H1 (cell line): ENCODE results near the gene MAGI1. TPM values are rescaled to one million over a fixed set of nuclear protein-coding genes. Genes with fewer than 3 reads are reported as not detected.

ENCODE experiments used
- CTCF ChIA-PET: fragments of 300-600 bp; sonication (Branson Sonifier 250); formaldehyde crosslinking; loops from one replicate; lab custom pipeline; 2021; ENCODE audit not compliant: partially characterized antibody; lab: Charles Lee
- POLR2A ChIA-PET: fragments of 300-600 bp; sonication (Branson Sonifier 250); formaldehyde crosslinking; loops from one replicate; lab custom pipeline; 2021; ENCODE audit warnings: inconsistent platforms; ENCODE audit not compliant: partially characterized antibody; lab: Charles Lee
- DNase-seq, 2 experiments: peaks; one replicate each; pipeline versions ENCODE4 v3.0.0 to v3.0.0-alpha.2; 2010 to 2022; ENCODE audit warnings: low spot score in 2 of 2, low read depth in 1 of 2, mixed read lengths in 1 of 2
- FAIRE-seq: peaks from 2 replicates; lab custom pipeline; 2011; peaks lifted over from hg19 to GRCh38; lab: Jason Lieb, UNC
- H2AFZ ChIP-seq: 2 replicates; pipeline ENCODE4 v1.8.1; 2012; ENCODE audit warnings: low read length, inconsistent platforms
- H2AK5ac ChIP-seq: 2 replicates; pipeline ENCODE4 v1.6.1; 2013; ENCODE audit warnings: low read depth, low read length
- H2BK120ac ChIP-seq: replicated peaks from 2 replicates; pipeline ENCODE3; 2013; ENCODE audit warnings: low read depth, low read length, inconsistent platforms
- H2BK12ac ChIP-seq: 2 replicates; pipeline ENCODE4 v1.6.1; 2013; ENCODE audit warnings: low read depth, low read length
- H2BK15ac ChIP-seq: 2 replicates; pipeline ENCODE4 v1.6.1; 2013; ENCODE audit warnings: low read length
- H2BK20ac ChIP-seq: 2 replicates; pipeline ENCODE4 v1.6.1; 2013; ENCODE audit warnings: low read length
- H2BK5ac ChIP-seq: 2 replicates; pipeline ENCODE4 v1.6.1; 2013; ENCODE audit warnings: low read depth, low read length
- H3K14ac ChIP-seq: 2 replicates; pipeline ENCODE4 v1.6.1; 2013; ENCODE audit warnings: inconsistent platforms; ENCODE audit not compliant: insufficient read length
- H3K18ac ChIP-seq: 2 replicates; pipeline ENCODE4 v1.6.1; 2013; ENCODE audit warnings: low read length; ENCODE audit errors: extremely low read depth
- H3K23ac ChIP-seq: 2 replicates; pipeline ENCODE4 v1.6.1; 2013; ENCODE audit warnings: inconsistent platforms; ENCODE audit not compliant: insufficient read length
- H3K23me2 ChIP-seq: 2 replicates; pipeline ENCODE4 v1.6.1; 2013; ENCODE audit warnings: low read depth, low read length
- H3K27ac ChIP-seq: 2 replicates; pipeline ENCODE4 v1.6.1; 2011; ENCODE audit warnings: low read depth, low read length, inconsistent platforms
- H3K27me3 ChIP-seq, 4 experiments: replicated peaks in 1 of 4; 1 replicate in 1 of 4; 2 replicates in 3 of 4; pipeline versions ENCODE4 v1.6.1 to v1.8.1; 2011 to 2013; ENCODE audit warnings: low read length in 3 of 4, mild to moderate bottlenecking in 3 of 4, inconsistent platforms in 2 of 4, mixed read lengths in 2 of 4, moderate library complexity in 1 of 4; ENCODE audit not compliant: control insufficient read depth in 3 of 4, insufficient read depth in 3 of 4; ENCODE audit errors: extremely low read depth in 1 of 4
- H3K36me3 ChIP-seq, 4 experiments: 2 replicates each; pipeline versions ENCODE4 v1.6.1 to v1.8.1; 2011 to 2013; ENCODE audit warnings: mild to moderate bottlenecking in 4 of 4, low read length in 3 of 4, moderate library complexity in 2 of 4, control low read depth in 1 of 4, inconsistent platforms in 1 of 4; ENCODE audit not compliant: insufficient read depth in 4 of 4, control insufficient read depth in 2 of 4
- H3K4ac ChIP-seq: replicated peaks from 2 replicates; pipeline ENCODE3; 2013; ENCODE audit warnings: low read length, low read depth, mixed read lengths, inconsistent platforms; ENCODE audit not compliant: insufficient read length
- H3K4me1 ChIP-seq, 4 experiments: replicated peaks in 1 of 4; 1 replicate in 1 of 4; 2 replicates in 3 of 4; pipeline versions ENCODE4 v1.6.1 to v1.8.1; 2011 to 2013; ENCODE audit warnings: low read length in 3 of 4, inconsistent platforms in 2 of 4, mixed read lengths in 1 of 4; ENCODE audit not compliant: insufficient read depth in 4 of 4, control insufficient read depth in 3 of 4
- H3K4me2 ChIP-seq, 2 experiments: 2 replicates each; pipeline versions ENCODE4 v1.6.1 to v1.8.1; 2011 to 2013; ENCODE audit warnings: low read depth in 2 of 2, low read length in 2 of 2, control low read depth in 1 of 2, inconsistent platforms in 1 of 2, mild to moderate bottlenecking in 1 of 2; ENCODE audit not compliant: insufficient read depth in 1 of 2
- H3K4me3 ChIP-seq, 4 experiments: fragments of 200-600, 300-600 bp in 1 of 4; sonication (generic), shearing (Covaris generic), sonication (Bioruptor Twin) in 1 of 4; 2 replicates each; pipeline versions ENCODE4 v1.5.1 to v1.8.1; 2011 to 2016; ENCODE audit warnings: low read length in 4 of 4, low read depth in 3 of 4, control low read depth in 2 of 4, inconsistent platforms in 2 of 4, mild to moderate bottlenecking in 2 of 4, mixed read lengths in 1 of 4, moderate library complexity in 1 of 4; ENCODE audit not compliant: insufficient read depth in 2 of 4; ENCODE audit errors: extremely low read depth in 1 of 4
- H3K56ac ChIP-seq: replicated peaks from 2 replicates; pipeline ENCODE3; 2013; ENCODE audit warnings: low read depth, mild to moderate bottlenecking, mixed read lengths, low read length, inconsistent platforms; ENCODE audit not compliant: insufficient read length
- H3K79me1 ChIP-seq: 2 replicates; pipeline ENCODE4 v1.6.1; 2013; ENCODE audit warnings: low read depth, low read length, control low read depth
- H3K79me2 ChIP-seq, 2 experiments: 2 replicates each; pipeline versions ENCODE4 v1.6.1 to v1.8.1; 2012 to 2013; ENCODE audit warnings: low read length in 2 of 2, mild to moderate bottlenecking in 2 of 2, inconsistent platforms in 1 of 2; ENCODE audit not compliant: insufficient read depth in 2 of 2, control insufficient read depth in 1 of 2
- H3K9ac ChIP-seq, 4 experiments: replicated peaks in 1 of 4; 1 replicate in 1 of 4; 2 replicates in 3 of 4; pipeline versions ENCODE4 v1.6.1 to v1.8.1; 2011 to 2013; ENCODE audit warnings: low read depth in 3 of 4, low read length in 3 of 4, control low read depth in 2 of 4, mild to moderate bottlenecking in 2 of 4, moderate library complexity in 2 of 4, inconsistent platforms in 1 of 4; ENCODE audit errors: extremely low read depth in 1 of 4
- H3K9me3 ChIP-seq, 2 experiments: 2 replicates each; pipeline versions ENCODE4 v1.6.1 to v1.8.1; 2012 to 2013; ENCODE audit warnings: mild to moderate bottlenecking in 2 of 2, moderate library complexity in 2 of 2, control low read depth in 1 of 2, inconsistent platforms in 1 of 2, low read depth in 1 of 2, low read length in 1 of 2, mixed read lengths in 1 of 2; ENCODE audit not compliant: insufficient read depth in 2 of 2
- H4K20me1 ChIP-seq, 2 experiments: replicated peaks in 1 of 2; 2 replicates each; pipeline versions ENCODE3 to v1.8.1; 2011 to 2013; ENCODE audit warnings: inconsistent platforms in 2 of 2, low read length in 2 of 2, mild to moderate bottlenecking in 1 of 2; ENCODE audit not compliant: insufficient read depth in 2 of 2, control insufficient read depth in 1 of 2
- H4K5ac ChIP-seq: 2 replicates; pipeline ENCODE4 v1.6.1; 2013; ENCODE audit warnings: low read length, low read depth, mixed read lengths, inconsistent platforms; ENCODE audit not compliant: insufficient read length
- H4K8ac ChIP-seq: 2 replicates; pipeline ENCODE4 v1.8.0; 2013; ENCODE audit warnings: mild to moderate bottlenecking, moderate library complexity, low read length, inconsistent platforms; ENCODE audit not compliant: insufficient read depth; ENCODE audit errors: extremely low read depth
- H4K91ac ChIP-seq: replicated peaks from 2 replicates; pipeline ENCODE3; 2013; ENCODE audit warnings: low read length, mixed read lengths, inconsistent platforms; ENCODE audit not compliant: insufficient read length
- ASH2L ChIP-seq: fragments of 200-600, 300-600 bp; sonication (generic); IDR thresholded peaks from one replicate; pipeline ENCODE4 v1.7.1; 2017; ENCODE audit warnings: low read length
- HDAC2 ChIP-seq, 2 experiments: fragments of 300-600 bp in 1 of 2; sonication (generic) in 1 of 2; IDR thresholded peaks; 2 replicates each; pipeline ENCODE4 v1.6.1; 2011 to 2012; ENCODE audit warnings: low read depth in 2 of 2, low read length in 2 of 2, mild to moderate bottlenecking in 2 of 2, moderate library complexity in 2 of 2, borderline replicate concordance in 1 of 2, inconsistent platforms in 1 of 2
- POLR2A ChIP-seq, 2 experiments: IDR thresholded peaks; 1 replicate in 1 of 2; 2 replicates in 1 of 2; pipeline ENCODE4 v1.6.1; 2011; ENCODE audit warnings: low read depth in 2 of 2, low read length in 2 of 2, mild to moderate bottlenecking in 2 of 2; ENCODE audit errors: control extremely low read depth in 1 of 2
- RFX5 ChIP-seq: IDR thresholded peaks from 2 replicates; pipeline ENCODE4 v1.6.1; 2011; ENCODE audit warnings: low read depth, low read length, improper control_type of control experiment, borderline replicate concordance
- SIX5 ChIP-seq: IDR thresholded peaks from 2 replicates; pipeline ENCODE4 v1.6.1; 2011; ENCODE audit warnings: mild to moderate bottlenecking, low read depth, low read length
- TAF1 ChIP-seq: IDR thresholded peaks from 2 replicates; pipeline ENCODE4 v1.6.1; 2011; ENCODE audit warnings: mild to moderate bottlenecking, low read depth, low read length
- YY1 ChIP-seq: IDR thresholded peaks from 2 replicates; pipeline ENCODE4 v1.6.1; 2011; ENCODE audit warnings: low read depth, mild to moderate bottlenecking, low read length
- WGBS, 2 experiments: shearing (Covaris generic) in 1 of 2; methylation state at CpG; one replicate each; pipeline versions ENCODE4 v1.1.6 to v1.1.7; 2013 to 2015; ENCODE audit warnings: low lambda C conversion rate in 2 of 2, mixed read lengths in 2 of 2, inconsistent platforms in 1 of 2, low coverage in 1 of 2, missing lambda C conversion rate in 1 of 2; ENCODE audit not compliant: insufficient replicate concordance in 2 of 2, insufficient coverage in 1 of 2, insufficient read length in 1 of 2; ENCODE audit errors: extremely low coverage in 1 of 2, missing lambda C conversion rate in 1 of 2; 5-methylcytosine and 5-hydroxymethylcytosine counted together
- polyA plus RNA-seq, 7 experiments: library from polyadenylated mRNA; depleted of rRNA in 3 of 7; stranded (reverse) in 5 of 7; unstranded in 2 of 7; fragments of >200 nt in 5 of 7; fragments of 200-250 nt in 2 of 7; gene quantifications; 1 replicate in 5 of 7; 2 replicates in 1 of 7; 4 replicates in 1 of 7; pipeline versions ENCODE4 v1.2.1 to v1.2.3, GENCODE V29; 2011 to 2013; ENCODE audit warnings: missing spikeins in 2 of 7, mixed read lengths in 2 of 7
- total RNA-seq: library from RNA; stranded (reverse); fragmentation: NEBNext Ultra II Directional; extraction: Animal tissue kit (Norgen Biotek cat#: 25700); gene quantifications from 2 replicates; pipeline ENCODE4 v1.2.1, GENCODE V29; 2021
- TF ChIP-seq, protein P1 (sequence below): IDR thresholded peaks from 2 replicates; pipeline ENCODE4 v1.6.1; 2012; ENCODE audit warnings: low read length, inconsistent platforms

Gene MAGI1
- total and polyA plus RNA-seq, 2 of the 8 experiments (the other 6 are each of a cell fraction or from before 2014, with no cell fraction given), result 19.8 to 78.0 TPM

DNA sequence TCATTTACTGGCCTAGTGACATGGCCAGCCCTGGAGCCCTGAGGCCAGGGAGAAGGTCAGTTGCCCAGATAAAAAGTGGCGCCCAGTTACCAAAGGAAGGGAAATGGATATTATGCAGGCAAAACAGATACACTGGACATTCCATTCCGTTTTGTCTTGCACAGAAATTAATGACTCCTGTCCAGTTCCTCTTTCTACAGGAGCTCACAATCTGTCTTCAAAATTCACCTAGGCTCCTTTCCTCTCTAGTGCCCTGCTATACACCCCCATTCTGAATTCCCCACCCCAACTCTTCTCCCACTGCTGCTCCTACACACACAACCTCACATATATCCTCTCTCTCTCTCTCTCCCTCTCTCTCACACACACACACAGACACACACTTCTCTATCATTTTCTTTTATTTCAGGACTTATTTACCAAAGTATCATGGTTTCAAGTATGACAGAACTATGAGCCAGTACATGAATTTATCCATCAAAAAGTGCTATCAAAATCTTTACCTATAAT is 229.0 kb downstream of the MAGI1 start:
- no peak overlapping the region for H3K56ac ChIP-seq
- H3K23me2 ChIP-seq, result no peaks in the 10 kb centered on the region; the same call in 1 of the 2 replicates
- TF ChIP-seq HDAC2 (IDR thresholded peaks at IDR 0.05; ENCODE audit: borderline replicate concordance in 1 of 2, low read depth in 2 of 2, low read length in 2 of 2) (no peak), TAF1 (no peak), RFX5 (no peak), YY1 (no peak), ASH2L (no peak), SIX5 (no peak), POLR2A (IDR thresholded peaks at IDR 0.05; ENCODE audit: control extremely low read depth in 1 of 2, low read depth in 2 of 2, low read length in 2 of 2) (no peak)
- TF ChIP-seq, protein P1, sequence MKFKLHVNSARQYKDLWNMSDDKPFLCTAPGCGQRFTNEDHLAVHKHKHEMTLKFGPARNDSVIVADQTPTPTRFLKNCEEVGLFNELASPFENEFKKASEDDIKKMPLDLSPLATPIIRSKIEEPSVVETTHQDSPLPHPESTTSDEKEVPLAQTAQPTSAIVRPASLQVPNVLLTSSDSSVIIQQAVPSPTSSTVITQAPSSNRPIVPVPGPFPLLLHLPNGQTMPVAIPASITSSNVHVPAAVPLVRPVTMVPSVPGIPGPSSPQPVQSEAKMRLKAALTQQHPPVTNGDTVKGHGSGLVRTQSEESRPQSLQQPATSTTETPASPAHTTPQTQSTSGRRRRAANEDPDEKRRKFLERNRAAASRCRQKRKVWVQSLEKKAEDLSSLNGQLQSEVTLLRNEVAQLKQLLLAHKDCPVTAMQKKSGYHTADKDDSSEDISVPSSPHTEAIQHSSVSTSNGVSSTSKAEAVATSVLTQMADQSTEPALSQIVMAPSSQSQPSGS, result no peak
- no peaks in the 10 kb centered on the region for H3K36me3 ChIP-seq
- no peak overlapping the region for H3K14ac ChIP-seq
- no peak overlapping the region for H4K91ac ChIP-seq
- H3K23ac ChIP-seq, result no peak overlapping the region
- H2AFZ ChIP-seq, result no peak overlapping the region
- H3K4ac ChIP-seq, result no peak overlapping the region
- no peak overlapping the region for H4K5ac ChIP-seq
- no peak overlapping the region for H2BK120ac ChIP-seq
- FAIRE-seq (no peak), DNase-seq (no peak)
- H3K9me3 ChIP-seq, result no peaks in the 10 kb centered on the region
- 97% methylated on average over 2 of the region's 2 CpGs; no CpG with 5 or more reads in 1 of the 2 experiments for WGBS, 2 experiments
- H3K79me1 ChIP-seq, result no peaks in the 10 kb centered on the region
- H3K9ac ChIP-seq, result no peak overlapping the region
- H3K27ac ChIP-seq, result no peak overlapping the region
- no peak overlapping the region for H2BK20ac ChIP-seq
- H3K79me2 ChIP-seq, result peaks cover 0 to 7% of the 10 kb centered on the region in 2 experiments; a peak in 2 of 4 replicates
- H4K20me1 ChIP-seq, result no peaks in the 10 kb centered on the region
- H2BK15ac ChIP-seq, result no peak overlapping the region
- H2AK5ac ChIP-seq, result no peak overlapping the region
- H3K4me3 ChIP-seq, result no peak overlapping the region
- no peaks in the 10 kb centered on the region for H3K27me3 ChIP-seq
- ChIA-PET CTCF (no interaction called here), POLR2A (no interaction called here)
- H2BK12ac ChIP-seq, result no peak overlapping the region
- no peak overlapping the region for H3K4me2 ChIP-seq
- H4K8ac ChIP-seq, result no peak overlapping the region
- H3K18ac ChIP-seq, result no peak overlapping the region
- no peak overlapping the region for H2BK5ac ChIP-seq
- peaks cover 0 to 6% (median 0%) of the 10 kb centered on the region in 4 experiments; a peak in 1 of 7 replicates for H3K4me1 ChIP-seq
